Measurements from ENCODE around the gene STAB2. TPM values are rescaled to one million over a fixed set of nuclear protein-coding genes. Genes with fewer than 3 reads are reported as not detected.

The STAB2 gene
- polyA plus RNA-seq, 1 of the 3 experiments (the other 2 are of a cell fraction), result not detected

GRCh38 chr12:103547376-103547775 is 39.7 kb upstream of the STAB2 start:
- no peaks in the 10 kb centered on the region for H3K79me2 ChIP-seq (ENCODE audit: insufficient read depth)
- H3K4me2 ChIP-seq, result no peak overlapping the region
- no peak for TF ChIP-seq FOSL2 (IDR thresholded peaks at IDR 0.05; ENCODE audit: borderline replicate concordance, low read depth)
- no peak for TF ChIP-seq RCOR1 (IDR thresholded peaks at IDR 0.05; ENCODE audit: low read length)
- no peak for TF ChIP-seq CHD2 (IDR thresholded peaks at IDR 0.05; ENCODE audit: low read length, partially characterized antibody)
- WGBS (ENCODE audit: low lambda C conversion rate), result 51% methylated on average over 3 of the region's 3 CpGs
- no peak overlapping the region for H2AFZ ChIP-seq (ENCODE audit: low read depth)
- H3K4me3 ChIP-seq (ENCODE audit: low read depth in 2 of 2, low read length in 1 of 2), result no peak overlapping the region
- H3K36me3 ChIP-seq (replicated peaks in 1 of 2; ENCODE audit: control insufficient read depth in 1 of 2, insufficient read depth in 2 of 2, low read length in 1 of 2), result no peaks in the 10 kb centered on the region
- H3K27me3 ChIP-seq (ENCODE audit: insufficient read depth), result no peaks in the 10 kb centered on the region
- H3F3A ChIP-seq (replicated peaks; ENCODE audit: insufficient read depth), result no peaks in the 10 kb centered on the region
- no peak for DNase-seq
- no peak overlapping the region for H3K27ac ChIP-seq (ENCODE audit: low read depth in 2 of 2, low read length in 1 of 2)
- no peak overlapping the region for H3K9ac ChIP-seq
- POLR2A ChIA-PET, result no interaction called here
- no peaks in the 10 kb centered on the region for H3K9me3 ChIP-seq
- no peaks in the 10 kb centered on the region for H3K9me2 ChIP-seq
- H3K4me1 ChIP-seq (ENCODE audit: control insufficient read depth in 1 of 2, insufficient read depth in 2 of 2, low read depth in 1 of 2, low read length in 1 of 2), result no peaks in the 10 kb centered on the region; a peak in 1 of 4 replicates
- CTCF ChIA-PET, result interaction anchor here (0.9 to 6.9 kb wide), 16 partner anchors 9 to 684 kb away, joined by 3 to 138 read pairs (median 8); no protein-coding TSS in a partner anchor
- no peaks in the 10 kb centered on the region for H4K20me1 ChIP-seq (ENCODE audit: insufficient read depth)

DNA sequence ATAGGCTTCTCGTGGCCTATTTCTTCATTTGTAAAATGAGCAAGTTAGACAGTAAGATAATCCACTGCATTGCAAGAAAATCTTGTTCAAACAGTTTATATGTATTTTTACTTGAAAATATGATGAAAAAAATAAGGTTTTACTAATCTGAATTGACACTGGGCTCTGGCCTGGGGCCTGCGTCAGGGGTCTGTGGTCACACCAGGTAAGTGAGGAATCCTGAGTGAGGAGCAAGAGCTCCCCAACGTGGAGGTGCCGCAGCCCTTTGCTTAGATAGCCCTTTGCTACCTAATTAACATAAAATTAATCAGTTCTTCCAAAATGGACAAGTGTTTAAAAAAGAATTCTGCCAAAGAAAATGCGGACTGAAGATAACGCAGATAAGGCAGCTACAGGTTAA is 39.1 kb upstream of the STAB2 start:
- H3K36me3 ChIP-seq (replicated peaks in 1 of 2; ENCODE audit: control insufficient read depth in 1 of 2, insufficient read depth in 2 of 2, low read length in 1 of 2), result no peaks in the 10 kb centered on the region
- ChIA-PET CTCF (interaction anchor here (0.7 to 6.9 kb wide), 50 partner anchors 9 to 1801 kb away, joined by 3 to 138 read pairs (median 4); partner anchors contain the start of gene C12orf42), POLR2A (no interaction called here)
- no peaks in the 10 kb centered on the region for H3K27me3 ChIP-seq (ENCODE audit: insufficient read depth)
- no peaks in the 10 kb centered on the region for H3K9me3 ChIP-seq
- H3K9me2 ChIP-seq, result no peaks in the 10 kb centered on the region
- H3F3A ChIP-seq (replicated peaks; ENCODE audit: insufficient read depth), result no peaks in the 10 kb centered on the region
- no peak overlapping the region for H3K4me2 ChIP-seq
- no peaks in the 10 kb centered on the region for H3K79me2 ChIP-seq (ENCODE audit: insufficient read depth)
- no peak overlapping the region for H2AFZ ChIP-seq (ENCODE audit: low read depth)
- no peak overlapping the region for H3K9ac ChIP-seq
- H3K4me1 ChIP-seq (ENCODE audit: control insufficient read depth in 1 of 2, insufficient read depth in 2 of 2, low read depth in 1 of 2, low read length in 1 of 2), result no peaks in the 10 kb centered on the region; a peak in 1 of 4 replicates
- 36% methylated on average over 6 of the region's 6 CpGs for WGBS (ENCODE audit: low lambda C conversion rate)
- TF ChIP-seq RAD21 (IDR thresholded peaks at IDR 0.05; ENCODE audit: low read length), result no peak
- TF ChIP-seq PBX3 (IDR thresholded peaks at IDR 0.05), result no peak
- TF ChIP-seq EZH2phosphoT487 (IDR thresholded peaks at IDR 0.05; ENCODE audit: borderline replicate concordance, low read depth), result no peak
- TF ChIP-seq GATA2 (CRISPR knock-in tag; IDR thresholded peaks at IDR 0.05), result no peak
- no peak for TF ChIP-seq TAF1 (IDR thresholded peaks at IDR 0.05; ENCODE audit: borderline replicate concordance, low read depth, low read length)
- TF ChIP-seq TCF12 (IDR thresholded peaks at IDR 0.05), result no peak
- TF ChIP-seq REST (IDR thresholded peaks at IDR 0.05; ENCODE audit: low read depth, low read length), result no peak
- H3K27ac ChIP-seq (ENCODE audit: low read depth in 2 of 2, low read length in 1 of 2), result no peak overlapping the region
- H3K4me3 ChIP-seq (ENCODE audit: low read depth in 2 of 2, low read length in 1 of 2), result no peak overlapping the region
- no peak for DNase-seq
- H4K20me1 ChIP-seq (ENCODE audit: insufficient read depth), result no peaks in the 10 kb centered on the region

Measured in SK-N-SH (cell line).